ENCODE results near the gene MMP25. TPM values are rescaled to one million over a fixed set of nuclear protein-coding genes. Genes with fewer than 3 reads are reported as not detected.

The MMP25 gene
- total and polyA plus RNA-seq, 10 of the 15 experiments (the other 5 are each of a cell fraction or from before 2014, with no cell fraction given), result 0.03 to 0.36 (median 0.13) TPM; not detected in 1

DNA sequence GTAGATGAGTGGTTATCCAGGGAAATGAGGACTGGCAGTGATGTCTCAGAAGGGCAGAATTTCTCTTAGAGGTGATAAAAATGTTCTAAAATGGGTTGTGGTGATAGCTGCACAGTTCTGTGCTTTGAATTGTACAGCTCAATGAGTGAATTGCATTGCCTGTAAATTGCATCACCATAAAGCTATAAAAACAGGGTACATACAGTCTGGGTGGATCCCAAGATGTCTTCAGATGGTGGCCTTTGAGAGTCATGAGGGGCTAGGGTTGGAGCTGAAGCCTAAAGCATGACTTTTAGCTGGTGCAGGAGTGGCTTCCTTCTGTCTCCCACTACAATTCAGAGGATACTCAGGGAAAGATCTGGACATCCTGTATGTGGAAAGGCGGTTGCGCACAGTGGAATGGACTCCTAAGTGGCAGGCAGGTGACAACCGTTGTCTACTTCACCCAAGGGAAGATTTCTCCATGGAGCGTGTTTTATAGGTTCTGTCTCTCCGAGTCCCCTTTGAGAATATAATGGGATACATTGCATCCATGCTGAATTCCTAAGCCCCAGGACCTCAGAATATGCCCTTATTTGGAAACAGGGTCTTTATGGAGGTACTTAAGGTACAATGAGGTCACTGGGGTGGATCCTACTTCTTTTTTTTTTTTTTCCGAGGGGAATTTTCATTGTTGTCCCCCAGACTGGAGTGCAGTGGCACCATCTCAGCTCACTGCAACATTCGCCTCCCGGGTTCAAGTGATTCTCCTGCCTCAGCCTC is 17.4 kb downstream of the MMP25 start (continued):
- TF ChIP-seq, protein P1, sequence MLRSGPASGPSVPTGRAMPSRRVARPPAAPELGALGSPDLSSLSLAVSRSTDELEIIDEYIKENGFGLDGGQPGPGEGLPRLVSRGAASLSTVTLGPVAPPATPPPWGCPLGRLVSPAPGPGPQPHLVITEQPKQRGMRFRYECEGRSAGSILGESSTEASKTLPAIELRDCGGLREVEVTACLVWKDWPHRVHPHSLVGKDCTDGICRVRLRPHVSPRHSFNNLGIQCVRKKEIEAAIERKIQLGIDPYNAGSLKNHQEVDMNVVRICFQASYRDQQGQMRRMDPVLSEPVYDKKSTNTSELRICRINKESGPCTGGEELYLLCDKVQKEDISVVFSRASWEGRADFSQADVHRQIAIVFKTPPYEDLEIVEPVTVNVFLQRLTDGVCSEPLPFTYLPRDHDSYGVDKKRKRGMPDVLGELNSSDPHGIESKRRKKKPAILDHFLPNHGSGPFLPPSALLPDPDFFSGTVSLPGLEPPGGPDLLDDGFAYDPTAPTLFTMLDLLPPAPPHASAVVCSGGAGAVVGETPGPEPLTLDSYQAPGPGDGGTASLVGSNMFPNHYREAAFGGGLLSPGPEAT (IDR thresholded peaks at IDR 0.05; ENCODE audit: low read depth), result no peak
- TF ChIP-seq MEF2A (IDR thresholded peaks at IDR 0.05; ENCODE audit: insufficient read depth, low read depth, low read length), result no peak
- no peak for TF ChIP-seq MTA2 (IDR thresholded peaks at IDR 0.05; ENCODE audit: low read depth)
- TF ChIP-seq IKZF1 (conservative IDR thresholded peaks at IDR 0.05), result no peak
- no peak for TF ChIP-seq RCOR1 (conservative IDR thresholded peaks at IDR 0.05; ENCODE audit: low read depth, low read length)
- no peak for TF ChIP-seq SMAD5 (IDR thresholded peaks at IDR 0.05; ENCODE audit: low read depth)

DNA sequence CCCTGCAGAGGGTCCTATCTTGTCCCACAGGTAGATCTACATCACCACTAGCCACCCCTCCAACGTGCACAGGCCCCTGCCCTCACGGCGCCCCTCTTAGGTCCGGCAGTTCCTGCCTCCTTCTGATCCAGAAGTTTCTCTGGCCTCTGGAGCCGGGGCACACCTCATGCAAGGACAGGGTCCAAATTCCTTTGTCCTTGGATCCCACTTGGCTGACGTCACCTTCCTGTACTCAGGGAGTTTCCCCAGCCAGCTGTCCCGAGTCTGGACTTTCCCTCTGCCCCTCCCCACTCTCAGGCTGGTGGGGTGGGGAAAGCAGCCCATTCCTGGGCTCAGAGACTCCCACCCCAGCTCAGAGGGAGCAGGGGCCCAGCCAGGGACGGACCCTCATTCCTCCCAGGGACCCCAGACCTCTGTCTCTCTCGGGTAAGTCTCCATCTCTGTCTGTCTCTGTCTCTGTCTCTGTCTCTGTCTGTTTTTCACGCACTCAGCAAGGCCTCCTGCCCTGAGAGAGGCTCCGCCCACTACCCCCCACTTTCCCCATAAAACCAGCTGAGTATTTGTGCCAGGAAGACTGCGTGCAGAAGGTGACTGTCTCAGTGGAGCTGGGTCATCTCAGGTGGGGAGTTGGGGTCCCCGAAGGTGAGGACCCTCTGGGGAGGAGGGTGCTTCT is 18.8 kb downstream of the MMP25 start, which contains the start of gene IL32:
TSS of gene IL32 (plus strand) at position 572 of the 673 bp plus-strand sequence. CDS start 172 bp downstream, outside the sequence.
- WGBS (ENCODE audit: insufficient coverage, insufficient replicate concordance, low lambda C conversion rate, missing lambda C conversion rate), result 37% methylated on average over 13 of the region's 13 CpGs
- Histone ChIP-seq H4K20me1 (ENCODE audit: control insufficient read depth, insufficient read depth) (no peaks in the 10 kb centered on the region), H3K4me3 (peak within 1 kb of the TSS; percentile 62), H2AFZ (ENCODE audit: control insufficient read depth, low read depth, low read length) (peak within 1 kb of the TSS; percentile 77), H3K79me2 (ENCODE audit: control insufficient read depth, insufficient read depth, low read length) (peaks cover 25% of the 10 kb centered on the region), H3K27ac (ENCODE audit: control insufficient read depth, insufficient read depth) (peak within 1 kb of the TSS; percentile 86), H3K4me2 (ENCODE audit: control insufficient read depth, insufficient read depth) (peak within 1 kb of the TSS; percentile 89), H3K9ac (ENCODE audit: control insufficient read depth, insufficient read depth, low read length) (peak within 1 kb of the TSS; percentile 75), H3K27me3 (replicated peaks in 1 of 2; ENCODE audit: control insufficient read depth in 2 of 2, insufficient read depth in 2 of 2, low read length in 1 of 2) (no peaks in the 10 kb centered on the region), H3K36me3 (ENCODE audit: control insufficient read depth in 2 of 2, insufficient read depth in 2 of 2, low read length in 1 of 2) (no peaks in the 10 kb centered on the region; a peak in 2 of 4 replicates), H3K4me1 (ENCODE audit: control insufficient read depth, insufficient read depth, low read length) (peaks cover 19% of the 10 kb centered on the region), H3K9me3 (replicated peaks; ENCODE audit: control insufficient read depth, insufficient read depth, low read length) (no peaks in the 10 kb centered on the region; the same call in 2 of the 3 replicates)
- ChIA-PET RAD21 (ENCODE audit: unreplicated experiment) (interaction anchor here (1.2 to 3.9 kb wide), 5 partner anchors 11 to 94 kb away, joined by 3 to 23 read pairs (median 6); partner anchors contain the start of gene ZSCAN10), SMC1A (ENCODE audit: uncharacterized antibody, unreplicated experiment) (interaction anchor here (0.9 to 6.1 kb wide), 6 partner anchors 11 to 64 kb away, joined by 4 to 52 read pairs (median 6); no protein-coding TSS in a partner anchor), CTCF (interaction anchor here (0.8 to 9.5 kb wide), 10 partner anchors 11 to 103 kb away, joined by 3 to 174 read pairs (median 5); partner anchors contain the start of gene ZNF213), POLR2A (interaction anchor here (0.8 to 2.7 kb wide), 4 partner anchors 11 to 85 kb away, joined by 3 to 38 read pairs (median 6); partner anchors contain the start of gene ZNF213)
- ATAC-seq (peak; percentile 75), DNase-seq (ENCODE audit: low read depth, low spot score) (no peak), FAIRE-seq (no peak)
- intact Hi-C loops (cut with micrococcal nuclease; ENCODE audit: unreplicated experiment) (no loop called here), in situ Hi-C loops (cut with MboI) (no loop called here)
- TSS peak; percentile 69 for BruUV-seq (replicated peaks)
- peak in 1 of 2 experiments; percentile 24; a peak in 1 of 4 replicates for TF ChIP-seq BHLHE40 (IDR thresholded peaks at IDR 0.05; ENCODE audit: borderline replicate concordance in 1 of 2, low read depth in 2 of 2, low read length in 1 of 2)
- TF ChIP-seq, protein P2, sequence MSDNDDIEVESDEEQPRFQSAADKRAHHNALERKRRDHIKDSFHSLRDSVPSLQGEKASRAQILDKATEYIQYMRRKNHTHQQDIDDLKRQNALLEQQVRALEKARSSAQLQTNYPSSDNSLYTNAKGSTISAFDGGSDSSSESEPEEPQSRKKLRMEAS (IDR thresholded peaks at IDR 0.05; ENCODE audit: low read depth, low read length), result no peak; the same call in 1 of the 2 replicates
- no peak for TF ChIP-seq HCFC1 (IDR thresholded peaks at IDR 0.05; ENCODE audit: low read length)
- TF ChIP-seq, protein P3, sequence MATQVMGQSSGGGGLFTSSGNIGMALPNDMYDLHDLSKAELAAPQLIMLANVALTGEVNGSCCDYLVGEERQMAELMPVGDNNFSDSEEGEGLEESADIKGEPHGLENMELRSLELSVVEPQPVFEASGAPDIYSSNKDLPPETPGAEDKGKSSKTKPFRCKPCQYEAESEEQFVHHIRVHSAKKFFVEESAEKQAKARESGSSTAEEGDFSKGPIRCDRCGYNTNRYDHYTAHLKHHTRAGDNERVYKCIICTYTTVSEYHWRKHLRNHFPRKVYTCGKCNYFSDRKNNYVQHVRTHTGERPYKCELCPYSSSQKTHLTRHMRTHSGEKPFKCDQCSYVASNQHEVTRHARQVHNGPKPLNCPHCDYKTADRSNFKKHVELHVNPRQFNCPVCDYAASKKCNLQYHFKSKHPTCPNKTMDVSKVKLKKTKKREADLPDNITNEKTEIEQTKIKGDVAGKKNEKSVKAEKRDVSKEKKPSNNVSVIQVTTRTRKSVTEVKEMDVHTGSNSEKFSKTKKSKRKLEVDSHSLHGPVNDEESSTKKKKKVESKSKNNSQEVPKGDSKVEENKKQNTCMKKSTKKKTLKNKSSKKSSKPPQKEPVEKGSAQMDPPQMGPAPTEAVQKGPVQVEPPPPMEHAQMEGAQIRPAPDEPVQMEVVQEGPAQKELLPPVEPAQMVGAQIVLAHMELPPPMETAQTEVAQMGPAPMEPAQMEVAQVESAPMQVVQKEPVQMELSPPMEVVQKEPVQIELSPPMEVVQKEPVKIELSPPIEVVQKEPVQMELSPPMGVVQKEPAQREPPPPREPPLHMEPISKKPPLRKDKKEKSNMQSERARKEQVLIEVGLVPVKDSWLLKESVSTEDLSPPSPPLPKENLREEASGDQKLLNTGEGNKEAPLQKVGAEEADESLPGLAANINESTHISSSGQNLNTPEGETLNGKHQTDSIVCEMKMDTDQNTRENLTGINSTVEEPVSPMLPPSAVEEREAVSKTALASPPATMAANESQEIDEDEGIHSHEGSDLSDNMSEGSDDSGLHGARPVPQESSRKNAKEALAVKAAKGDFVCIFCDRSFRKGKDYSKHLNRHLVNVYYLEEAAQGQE (IDR thresholded peaks at IDR 0.05; ENCODE audit: low read depth, low read length), result no peak
- TF ChIP-seq MXI1 (IDR thresholded peaks at IDR 0.05; ENCODE audit: low read depth, low read length), result no peak
- TF ChIP-seq NRF1 (conservative IDR thresholded peaks at IDR 0.05; ENCODE audit: low read depth, low read length), result no peak
- no peak for TF ChIP-seq STAT3 (IDR thresholded peaks at IDR 0.05; ENCODE audit: low read depth, low read length)
- no peak for TF ChIP-seq BCL11A (IDR thresholded peaks at IDR 0.05; ENCODE audit: low read depth, low read length)
- TF ChIP-seq IKZF2 (IDR thresholded peaks at IDR 0.05), result peak; percentile 86 to 88
- TF ChIP-seq ZNF207 (IDR thresholded peaks at IDR 0.05; ENCODE audit: borderline replicate concordance), result no peak
